HG02870 (cell line): ENCODE results near the gene SIPA1.

Source experiments
- ATAC-seq: cut with Tn5 transposase; IDR thresholded peaks from one replicate; pipeline ENCODE4 v1.9.1; 2021; ENCODE audit warnings: mild to moderate bottlenecking, moderate library complexity; ENCODE audit not compliant: unreplicated experiment

Gene SIPA1

DNA sequence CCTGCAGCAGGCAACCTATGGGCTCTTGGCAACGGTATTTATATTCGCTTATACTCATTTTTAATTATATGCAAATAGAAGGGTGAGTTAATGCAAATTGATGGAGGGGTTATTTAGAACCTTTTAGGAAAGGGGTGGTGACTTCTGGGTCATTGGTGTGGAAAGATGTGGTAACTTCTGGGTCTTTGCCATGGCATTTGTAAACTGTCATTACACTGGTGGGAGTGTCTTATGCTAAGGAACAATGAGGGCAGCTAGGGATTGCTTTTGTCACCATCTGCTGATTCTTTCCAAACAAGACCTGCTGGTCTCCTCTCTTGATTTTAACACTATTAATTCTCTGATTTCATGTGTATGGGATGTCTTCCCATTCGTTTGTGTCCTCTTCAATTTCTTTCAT, 62.5 kb downstream of the SIPA1 start:
- no peak for ATAC-seq
